NCI-H748 treated with DMSO at 0.1 percent for 48 hours (cell line): ENCODE results near the gene PLEKHS1.
"Not testable (repeated sequence)": the region's sequence is repeated elsewhere in the genome, so short reads cannot be mapped to it uniquely, and the experiment has no call there.

Experiments used
- DNase-seq: peaks from one replicate; lab custom pipeline; 2025; lab: John Stamatoyannopoulos, UW

The PLEKHS1 gene

DNA sequence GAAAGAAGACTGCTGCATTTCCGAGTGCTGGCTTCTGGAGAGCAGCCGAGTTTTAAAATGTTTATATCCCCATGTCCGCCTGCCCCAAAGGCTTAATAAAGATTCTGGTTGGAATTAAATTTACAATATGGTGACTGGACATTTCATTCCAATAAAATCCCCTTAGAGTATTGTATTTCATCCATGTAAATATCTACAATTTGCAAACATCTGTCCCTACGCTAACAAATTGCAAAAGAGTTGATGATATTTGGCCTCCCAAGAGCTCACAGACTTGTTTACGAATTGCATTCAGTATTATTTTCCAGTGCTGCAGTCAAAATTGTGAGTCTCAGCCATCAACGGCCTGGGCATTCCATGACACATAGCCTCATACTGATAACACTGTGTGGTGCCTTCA, 50.1 kb downstream of the PLEKHS1 start:
- no peak for DNase-seq

- DNase-seq: no peak
Measured at GRCh38 chr10:113802997-113803396, 51.5 kb downstream of the PLEKHS1 start.

GRCh38 chr10:113806503-113806902, 55.0 kb downstream of the PLEKHS1 start:
- no peak for DNase-seq

DNA sequence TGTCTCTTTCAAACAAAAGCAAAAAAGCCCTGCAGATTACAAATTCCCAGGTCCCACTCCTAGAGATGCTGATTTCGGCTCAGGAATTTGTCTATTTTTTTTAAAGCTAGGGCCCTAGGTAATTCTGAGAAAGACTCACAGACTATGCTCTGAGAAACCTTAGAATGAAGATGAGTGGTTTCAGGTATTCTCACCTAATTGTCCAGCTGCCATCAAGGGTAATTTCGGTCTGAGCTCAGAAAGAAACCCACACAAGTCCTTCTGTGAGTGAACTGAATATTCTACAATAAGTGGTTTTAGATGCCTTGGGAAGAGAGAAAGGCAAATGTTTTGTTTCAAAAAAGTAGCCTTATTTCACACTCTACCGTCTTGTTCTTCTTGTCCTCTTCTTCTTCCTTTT, 56.7 kb downstream of the PLEKHS1 start:
- no peak for DNase-seq

- not testable (repeated sequence) for DNase-seq
Measured at GRCh38 chr10:113814700-113815099, 63.2 kb downstream of the PLEKHS1 start.

- DNase-seq: no peak
Measured at GRCh38 chr10:113819989-113820388, 68.5 kb downstream of the PLEKHS1 start.

DNA sequence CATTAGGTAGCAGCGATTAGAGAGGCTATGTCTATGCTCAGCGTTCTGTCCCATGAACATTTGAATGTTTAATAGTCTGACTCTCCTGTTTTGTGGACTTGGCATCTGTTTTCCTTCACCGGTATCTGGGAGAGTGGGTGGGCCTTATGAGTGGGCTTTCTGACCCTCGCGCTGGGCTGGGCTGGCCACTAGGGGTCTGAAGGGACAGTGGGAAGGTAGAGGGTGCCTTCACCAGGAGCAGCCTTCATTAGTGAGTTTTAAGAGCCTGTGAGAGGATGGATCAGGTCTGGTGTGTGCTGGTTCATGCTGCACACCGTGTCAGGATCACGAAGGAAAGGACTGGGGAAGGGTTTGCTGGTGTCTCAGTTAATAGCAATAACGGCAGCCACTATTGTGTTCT, 69.0 kb downstream of the PLEKHS1 start:
- DNase-seq: no peak

- DNase-seq: not testable (repeated sequence)
Measured at GRCh38 chr10:113821306-113821705, 69.8 kb downstream of the PLEKHS1 start.

DNA sequence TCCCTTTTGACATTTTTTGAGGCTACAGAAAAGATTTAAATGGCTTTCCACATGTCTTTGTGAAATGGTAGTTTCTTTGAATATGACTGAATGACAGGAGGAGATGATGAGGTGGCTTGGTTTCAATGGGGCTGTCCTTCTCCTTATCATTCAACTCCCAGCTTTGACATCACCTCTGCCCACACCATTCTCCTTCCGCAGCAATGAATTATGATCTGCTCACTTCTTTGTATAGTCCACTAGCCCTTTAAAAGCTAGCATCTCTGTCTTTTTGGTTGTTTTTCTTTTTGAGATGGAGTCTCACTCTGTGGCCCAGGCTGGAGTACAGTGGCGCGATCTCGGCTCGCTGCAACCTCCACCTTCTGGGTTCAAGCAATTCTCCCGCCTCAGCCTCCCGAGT, 70.7 kb downstream of the PLEKHS1 start:
- DNase-seq: no peak

DNA sequence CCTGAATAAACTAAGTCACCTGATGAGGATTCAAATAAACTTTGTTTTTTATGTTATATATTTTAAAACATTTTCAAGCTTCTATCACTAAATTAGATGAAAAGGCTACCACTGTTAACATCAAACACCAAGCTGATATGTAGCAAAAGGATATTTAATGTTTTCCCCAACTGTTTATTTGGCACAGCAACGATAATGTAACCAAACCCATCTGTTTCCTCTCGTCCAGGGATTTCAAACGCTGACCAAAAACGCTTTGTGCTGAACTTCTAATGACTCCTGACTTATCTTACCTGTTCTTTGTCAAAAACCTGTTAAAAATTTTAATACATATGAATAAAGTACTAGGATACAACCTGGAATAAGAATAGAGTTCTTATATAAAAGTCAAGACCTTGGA, 71.9 kb downstream of the PLEKHS1 start:
- DNase-seq: no peak

- DNase-seq: no peak
Measured at GRCh38 chr10:113825791-113826190, 74.3 kb downstream of the PLEKHS1 start.

GRCh38 chr10:113828567-113828966, 77.1 kb downstream of the PLEKHS1 start:
- not testable (repeated sequence) for DNase-seq
